Measurements from ENCODE around the gene MAP3K12. TPM values are rescaled to one million over a fixed set of nuclear protein-coding genes. Genes with fewer than 3 reads are reported as not detected.
"Not testable (repeated sequence)": the region's sequence is repeated elsewhere in the genome, so short reads cannot be mapped to it uniquely, and the experiment has no call there.

MAP3K12 gene, protein sequence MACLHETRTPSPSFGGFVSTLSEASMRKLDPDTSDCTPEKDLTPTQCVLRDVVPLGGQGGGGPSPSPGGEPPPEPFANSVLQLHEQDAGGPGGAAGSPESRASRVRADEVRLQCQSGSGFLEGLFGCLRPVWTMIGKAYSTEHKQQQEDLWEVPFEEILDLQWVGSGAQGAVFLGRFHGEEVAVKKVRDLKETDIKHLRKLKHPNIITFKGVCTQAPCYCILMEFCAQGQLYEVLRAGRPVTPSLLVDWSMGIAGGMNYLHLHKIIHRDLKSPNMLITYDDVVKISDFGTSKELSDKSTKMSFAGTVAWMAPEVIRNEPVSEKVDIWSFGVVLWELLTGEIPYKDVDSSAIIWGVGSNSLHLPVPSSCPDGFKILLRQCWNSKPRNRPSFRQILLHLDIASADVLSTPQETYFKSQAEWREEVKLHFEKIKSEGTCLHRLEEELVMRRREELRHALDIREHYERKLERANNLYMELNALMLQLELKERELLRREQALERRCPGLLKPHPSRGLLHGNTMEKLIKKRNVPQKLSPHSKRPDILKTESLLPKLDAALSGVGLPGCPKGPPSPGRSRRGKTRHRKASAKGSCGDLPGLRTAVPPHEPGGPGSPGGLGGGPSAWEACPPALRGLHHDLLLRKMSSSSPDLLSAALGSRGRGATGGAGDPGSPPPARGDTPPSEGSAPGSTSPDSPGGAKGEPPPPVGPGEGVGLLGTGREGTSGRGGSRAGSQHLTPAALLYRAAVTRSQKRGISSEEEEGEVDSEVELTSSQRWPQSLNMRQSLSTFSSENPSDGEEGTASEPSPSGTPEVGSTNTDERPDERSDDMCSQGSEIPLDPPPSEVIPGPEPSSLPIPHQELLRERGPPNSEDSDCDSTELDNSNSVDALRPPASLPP
- total RNA-seq = 10 to 100 TPM; 24.8 to 25.7 TPM

DNA sequence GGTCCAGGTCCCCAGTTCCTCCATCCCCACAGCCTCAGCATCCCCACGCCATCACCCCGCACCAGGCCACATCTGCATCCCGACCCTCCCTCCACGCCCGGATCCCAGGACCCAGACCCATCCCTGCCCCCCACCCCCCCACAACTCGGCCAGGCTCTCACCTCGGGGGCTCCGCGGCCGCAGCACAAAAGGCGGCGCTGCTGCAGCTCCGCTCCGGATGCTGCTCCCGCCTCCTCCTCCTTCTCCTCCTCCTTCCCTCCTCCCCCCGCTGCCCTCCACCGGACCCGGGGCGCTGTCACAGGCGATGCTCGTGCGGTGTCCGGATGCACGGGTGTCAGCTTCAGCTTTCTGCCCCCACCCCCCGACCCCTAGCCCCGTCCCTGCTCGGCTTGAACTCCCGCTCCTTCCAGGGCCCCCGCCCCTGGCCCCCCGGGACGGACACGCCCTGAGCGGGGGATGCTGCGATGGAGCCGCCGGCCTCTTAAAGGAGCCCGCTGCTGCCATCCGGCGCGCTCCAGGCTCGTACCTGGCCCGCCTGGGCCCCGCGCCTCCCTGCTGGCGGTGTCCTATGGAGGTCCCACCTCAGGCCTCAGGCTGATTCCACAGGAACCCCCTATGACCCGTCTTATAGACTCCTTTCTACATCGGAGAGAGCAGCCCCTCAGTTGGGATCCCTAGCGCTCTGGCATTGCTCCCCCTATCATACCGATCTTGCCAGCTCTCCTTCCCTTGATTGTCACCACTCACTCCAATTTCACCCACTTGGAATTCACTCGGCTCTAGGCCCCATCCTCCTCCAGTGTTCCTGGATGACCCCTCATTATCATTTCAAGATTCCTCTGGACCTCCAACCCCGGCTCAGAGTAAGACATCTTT lies at the start of gene MAP3K12:
MAP3K12 (minus strand) TSS at position 193 of the 876 bp plus-strand sequence. CDS start 12,067 bp downstream, outside the sequence.
- DNase-seq = peak; percentile 72
- peaks cover 47% of the 10 kb centered on the region for H3K4me1 Mint-ChIP-seq
- no peaks in the 10 kb centered on the region for H3K36me3 Mint-ChIP-seq (ENCODE audit: low read depth)
- H3K9me3 Mint-ChIP-seq = no peaks in the 10 kb centered on the region
- no peaks in the 10 kb centered on the region for H3K27me3 Mint-ChIP-seq
- peak within 1 kb of the TSS; percentile 97 for H3K27ac Mint-ChIP-seq
- ChIA-PET CTCF (interaction anchor here (1.3 to 5.1 kb wide), 6 partner anchors 10 to 176 kb away, joined by 3 to 47 read pairs (median 8); partner anchors contain the start of gene SP1), POLR2A (interaction anchor here (0.6 to 4.2 kb wide), 13 partner anchors 8 to 204 kb away, joined by 3 to 44 read pairs (median 12); partner anchors contain the start of genes AAAS, ATP5MC2, MYG1 and PFDN5)
- H3K4me3 Mint-ChIP-seq = peak within 1 kb of the TSS; percentile 80

DNA sequence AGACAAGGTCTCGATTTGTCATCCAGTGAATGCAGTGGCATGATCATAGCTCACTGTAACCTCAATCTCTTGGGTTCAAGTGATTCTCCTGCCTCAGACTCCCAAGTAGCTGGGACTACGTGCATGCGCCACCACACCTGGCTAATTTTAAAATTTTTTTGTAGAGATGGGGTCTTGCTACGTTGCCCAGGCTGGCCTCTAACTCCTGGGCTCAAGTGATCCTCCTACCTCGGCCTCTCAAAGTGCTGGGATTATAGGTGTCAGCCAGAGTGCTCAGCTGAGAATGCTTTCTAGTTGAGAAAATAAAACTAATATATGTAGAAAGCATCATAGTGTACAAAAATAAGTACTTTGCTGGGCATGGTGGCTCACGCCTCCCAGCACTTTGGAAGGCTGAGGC lies 49.1 kb upstream of the MAP3K12 start:
- peaks cover 11% of the 10 kb centered on the region for H3K36me3 Mint-ChIP-seq (ENCODE audit: low read depth)
- H3K27me3 Mint-ChIP-seq, POLR2A ChIA-PET, CTCF ChIA-PET, H3K27ac Mint-ChIP-seq, H3K9me3 Mint-ChIP-seq, DNase-seq, H3K4me3 Mint-ChIP-seq, H3K4me1 Mint-ChIP-seq: not testable (repeated sequence)

DNA sequence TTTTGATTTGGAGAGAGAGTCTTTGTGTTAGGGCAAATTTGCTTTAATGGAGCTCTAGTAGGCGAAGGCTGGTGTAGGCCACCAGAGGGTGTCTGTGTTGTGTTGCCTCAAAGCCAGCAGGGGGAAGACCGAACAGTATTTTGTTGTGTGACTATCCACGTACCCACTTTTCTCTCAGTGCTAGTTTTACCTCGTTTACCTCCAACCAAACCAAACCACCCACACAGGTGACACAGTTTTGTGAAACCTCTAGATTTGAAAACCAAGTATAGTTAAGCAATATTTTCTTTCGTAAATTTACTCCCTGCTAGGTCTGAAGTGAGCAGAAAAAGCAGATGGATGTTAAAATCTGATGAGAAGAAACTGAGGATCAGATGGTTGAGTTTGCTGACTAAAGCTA lies 44.3 kb upstream of the MAP3K12 start:
- CTCF ChIA-PET = interaction anchor here (0.5 to 5.7 kb wide), 33 partner anchors 8 to 222 kb away, joined by 3 to 71 read pairs (median 3); partner anchors contain the start of genes AAAS, ATP5MC2 and TARBP2
- H3K4me3 Mint-ChIP-seq = no peak overlapping the region

DNA sequence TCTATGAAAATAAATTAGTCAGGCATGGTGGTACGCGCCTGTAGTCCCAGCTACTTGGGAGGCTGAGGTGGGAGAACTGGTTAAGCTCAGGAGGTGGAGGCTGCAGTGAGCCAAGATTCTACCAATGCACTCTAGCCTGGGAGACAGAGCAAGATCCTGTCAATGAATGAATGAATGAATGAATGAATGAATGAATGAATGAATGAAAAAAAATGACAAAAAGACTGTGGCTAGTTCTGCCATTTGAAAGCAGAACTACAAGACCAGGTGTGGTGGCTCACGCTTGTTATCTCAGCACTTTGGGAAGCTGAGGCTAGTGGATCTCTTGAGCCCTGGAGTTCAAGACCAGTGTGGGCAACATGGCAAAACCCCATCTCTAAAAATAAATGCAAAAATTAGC lies 40.3 kb upstream of the MAP3K12 start:
- H3K4me3 Mint-ChIP-seq = no peak overlapping the region
- CTCF ChIA-PET = interaction anchor here (0.6 to 1.2 kb wide), 4 partner anchors 27 to 136 kb away, joined by 3 to 7 read pairs (median 4); partner anchors contain the start of genes ATF7 and ATP5MC2
- POLR2A ChIA-PET = interaction anchor here (1.7 kb wide), 1 partner anchor 136 kb away, joined by 6 read pairs; the partner anchor contains the start of gene ATP5MC2
- no peaks in the 10 kb centered on the region for H3K27me3 Mint-ChIP-seq
- peaks cover 26% of the 10 kb centered on the region for H3K36me3 Mint-ChIP-seq (ENCODE audit: low read depth)
- DNase-seq = no peak
- H3K9me3 Mint-ChIP-seq = no peaks in the 10 kb centered on the region
- peaks cover 9% of the 10 kb centered on the region for H3K4me1 Mint-ChIP-seq
- H3K27ac Mint-ChIP-seq = no peak overlapping the region

More for the DNA sequence above, 44.3 kb upstream of the MAP3K12 start:
- H3K4me1 Mint-ChIP-seq = peaks cover 9% of the 10 kb centered on the region
- POLR2A ChIA-PET = interaction anchor here (0.6 to 2.5 kb wide), 4 partner anchors 132 to 179 kb away, joined by 3 to 20 read pairs (median 4); partner anchors contain the start of gene ATP5MC2
- H3K27ac Mint-ChIP-seq = no peak overlapping the region
- H3K27me3 Mint-ChIP-seq = no peaks in the 10 kb centered on the region
- no peaks in the 10 kb centered on the region for H3K9me3 Mint-ChIP-seq
- peak; percentile 51 for DNase-seq
- peaks cover 14% of the 10 kb centered on the region for H3K36me3 Mint-ChIP-seq (ENCODE audit: low read depth)

DNA sequence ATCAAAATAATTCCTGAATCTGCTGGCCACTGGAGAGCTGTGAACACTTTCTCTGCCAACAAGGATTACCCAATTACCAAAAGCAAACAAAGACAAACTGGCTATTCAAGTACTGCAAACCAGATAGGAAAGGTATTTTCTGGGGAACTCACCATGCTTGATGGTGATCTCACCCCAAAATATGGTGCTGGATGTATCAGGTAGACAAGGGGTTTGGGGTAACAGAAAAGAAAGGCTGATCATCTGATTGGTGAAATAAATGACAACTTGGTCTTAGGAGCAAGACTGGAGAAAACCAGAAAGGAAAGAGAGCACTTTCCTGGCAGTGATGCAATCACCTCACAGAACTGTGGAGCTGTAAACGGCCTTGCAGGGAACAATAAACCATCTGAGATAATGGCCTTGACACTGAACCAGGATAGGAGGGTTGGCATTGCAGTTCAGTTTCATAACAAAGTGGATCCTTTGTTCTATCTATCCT lies 39.0 kb upstream of the MAP3K12 start:
- Mint-ChIP-seq H3K27ac (no peak overlapping the region), H3K36me3 (ENCODE audit: low read depth) (peaks cover 32% of the 10 kb centered on the region), H3K27me3 (no peaks in the 10 kb centered on the region), H3K4me3 (no peak overlapping the region), H3K4me1 (no peaks in the 10 kb centered on the region), H3K9me3 (no peaks in the 10 kb centered on the region)
- ChIA-PET CTCF (no interaction called here), POLR2A (interaction anchor here (0.6 to 1.7 kb wide), 2 partner anchors 89 to 137 kb away, joined by 3 to 6 read pairs; partner anchors contain the start of gene ATP5MC2)
- DNase-seq = no peak

DNA sequence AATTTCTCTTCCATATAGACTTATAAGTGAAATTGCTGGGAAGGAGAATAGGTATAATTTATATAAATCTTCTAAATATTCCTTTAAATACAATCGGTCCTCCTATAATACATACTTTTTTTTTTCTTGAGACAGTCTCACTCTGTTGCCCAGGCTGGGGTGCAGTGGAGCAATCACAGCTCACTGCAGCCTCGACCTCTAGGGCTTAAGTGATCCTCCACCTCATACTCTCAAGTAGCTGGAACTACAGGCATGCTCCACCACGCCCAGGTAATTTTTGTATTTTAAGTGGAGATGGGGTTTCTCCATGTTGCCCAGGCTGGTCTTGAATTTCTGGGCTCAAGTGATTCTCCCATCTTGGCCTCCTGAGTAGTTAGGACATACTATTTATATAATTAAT lies 37.7 kb upstream of the MAP3K12 start:
- no peak for DNase-seq

DNA sequence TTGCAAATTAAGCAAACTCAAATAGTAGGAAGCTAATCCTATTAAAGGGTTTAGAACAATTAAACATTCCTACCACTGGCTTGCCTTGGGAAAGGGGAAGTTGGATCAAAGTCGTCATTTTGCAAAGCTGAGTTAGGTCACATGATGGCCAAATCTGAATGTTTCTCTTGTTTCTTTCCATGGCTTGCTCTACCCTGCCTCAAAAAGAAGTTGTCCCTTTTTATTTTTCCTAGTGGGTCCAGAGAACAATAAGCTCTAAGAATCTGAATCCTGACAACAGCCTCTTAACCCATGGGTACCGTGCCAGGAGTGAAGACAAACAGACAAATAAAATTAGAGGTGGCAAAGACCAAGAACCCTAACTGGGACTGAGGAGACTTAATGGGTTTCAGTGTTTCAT lies 34.2 kb upstream of the MAP3K12 start:
- DNase-seq = no peak
- Mint-ChIP-seq H3K4me3 (no peak overlapping the region), H3K4me1 (no peaks in the 10 kb centered on the region), H3K36me3 (ENCODE audit: low read depth) (peaks cover 47% of the 10 kb centered on the region), H3K27me3 (no peaks in the 10 kb centered on the region), H3K9me3 (no peaks in the 10 kb centered on the region), H3K27ac (no peak overlapping the region)
- CTCF ChIA-PET = interaction anchor here (1.7 kb wide), 1 partner anchor 9 kb away, joined by 4 read pairs; no protein-coding TSS in a partner anchor
- POLR2A ChIA-PET = no interaction called here

More for the DNA sequence above, 37.7 kb upstream of the MAP3K12 start:
- Mint-ChIP-seq H3K9me3 (no peaks in the 10 kb centered on the region), H3K36me3 (ENCODE audit: low read depth) (peaks cover 43% of the 10 kb centered on the region), H3K27me3 (no peaks in the 10 kb centered on the region), H3K27ac (no peak overlapping the region), H3K4me3 (no peak overlapping the region), H3K4me1 (no peaks in the 10 kb centered on the region)
- CTCF ChIA-PET = no interaction called here
- POLR2A ChIA-PET = no interaction called here

DNA sequence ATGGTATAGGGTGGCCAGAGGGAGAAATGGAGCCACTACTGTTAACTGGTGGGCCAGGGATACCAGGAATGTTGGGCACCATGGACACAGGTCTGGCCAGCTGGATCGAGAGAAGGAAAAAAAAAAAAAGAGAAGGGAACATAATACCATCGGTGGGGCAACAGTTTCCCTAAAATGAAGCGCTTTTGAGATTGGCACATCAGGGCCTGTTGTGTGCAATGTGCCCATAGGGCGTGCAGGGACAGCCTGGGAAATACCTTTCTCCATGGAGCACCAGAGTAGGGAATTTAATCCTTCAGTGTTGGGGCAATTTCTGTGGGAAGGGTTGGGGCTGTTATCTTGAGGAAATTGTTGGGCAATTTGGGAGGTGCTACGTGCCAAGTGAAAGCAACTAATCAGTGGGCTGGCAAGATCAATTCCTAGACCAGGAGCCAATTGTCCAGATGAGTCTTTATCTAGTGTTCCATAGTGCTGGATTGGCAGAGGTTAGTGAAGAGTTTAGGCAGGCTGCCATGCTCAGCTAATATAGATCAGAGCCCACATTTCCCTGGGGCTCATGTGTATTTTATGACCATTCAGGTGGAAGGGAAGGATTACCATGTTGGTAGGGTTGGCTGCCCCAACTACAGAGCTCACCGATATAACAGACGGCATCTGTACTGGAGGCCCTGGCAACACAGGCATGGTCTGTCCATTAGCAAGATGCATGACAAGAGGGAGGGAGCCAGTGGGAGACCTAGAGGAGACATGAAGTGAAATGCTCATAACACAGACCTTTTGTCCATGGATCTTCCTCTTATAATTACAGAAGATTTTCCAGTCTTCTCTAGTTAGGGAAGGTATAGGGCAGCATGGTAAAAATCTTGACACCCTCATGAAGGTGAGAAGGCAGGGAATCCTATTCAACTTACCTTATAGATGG lies 33.5 kb upstream of the MAP3K12 start:
- Mint-ChIP-seq H3K27me3 (no peaks in the 10 kb centered on the region), H3K9me3 (no peaks in the 10 kb centered on the region), H3K4me1 (no peaks in the 10 kb centered on the region), H3K4me3 (no peak overlapping the region), H3K36me3 (ENCODE audit: low read depth) (peaks cover 47% of the 10 kb centered on the region), H3K27ac (no peak overlapping the region)
- CTCF ChIA-PET = interaction anchor here (0.8 to 1.7 kb wide), 3 partner anchors 8 to 24 kb away, joined by 3 to 4 read pairs (median 3); no protein-coding TSS in a partner anchor
- POLR2A ChIA-PET = no interaction called here
- no peak for DNase-seq

DNA sequence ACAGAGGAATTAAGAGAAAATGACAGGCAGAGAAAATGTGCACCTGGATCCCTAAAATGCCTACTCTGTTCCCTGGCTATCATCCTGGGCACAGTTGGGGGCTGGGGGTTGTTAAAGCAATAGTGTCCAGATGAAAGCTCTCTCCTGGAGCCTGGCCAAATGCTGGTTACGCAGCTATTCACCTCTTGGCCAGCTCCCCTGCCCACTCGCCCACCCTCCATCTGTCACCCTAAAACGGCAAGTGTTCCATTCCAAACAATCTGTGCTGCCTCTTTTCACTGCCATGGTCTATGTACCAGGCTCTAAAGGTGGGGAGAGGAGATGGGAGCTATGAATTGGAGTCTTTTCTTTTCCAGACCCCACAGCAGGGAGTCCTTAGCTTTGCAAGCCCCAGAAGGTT lies 32.8 kb upstream of the MAP3K12 start:
- H3K36me3 Mint-ChIP-seq (ENCODE audit: low read depth) = peaks cover 44% of the 10 kb centered on the region
- no peak overlapping the region for H3K27ac Mint-ChIP-seq
- H3K4me1 Mint-ChIP-seq = no peaks in the 10 kb centered on the region
- no peak overlapping the region for H3K4me3 Mint-ChIP-seq
- no peaks in the 10 kb centered on the region for H3K27me3 Mint-ChIP-seq
- ChIA-PET CTCF (interaction anchor here (0.8 to 1.5 kb wide), 2 partner anchors 9 to 23 kb away, joined by 3 read pairs; no protein-coding TSS in a partner anchor), POLR2A (no interaction called here)
- no peaks in the 10 kb centered on the region for H3K9me3 Mint-ChIP-seq
- DNase-seq = no peak

DNA sequence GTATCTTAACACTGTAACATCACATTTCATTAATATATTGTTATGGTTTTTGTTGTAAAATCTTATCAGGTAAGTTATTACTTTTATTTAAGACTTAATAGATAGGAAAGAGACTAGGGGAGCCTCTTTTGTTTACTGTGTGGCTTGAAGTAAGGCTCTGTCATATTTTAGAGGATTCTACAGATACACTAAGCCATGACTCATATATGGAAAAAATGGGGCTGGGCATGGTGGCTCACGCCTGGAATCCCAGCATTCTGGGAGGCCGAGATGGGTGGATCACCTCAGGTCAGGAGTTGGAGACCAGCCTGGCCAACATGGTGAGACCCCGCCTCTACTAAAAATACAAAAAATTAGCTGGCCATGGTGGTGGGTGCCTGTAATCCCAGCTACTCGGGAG lies 31.7 kb upstream of the MAP3K12 start:
- ChIA-PET CTCF (interaction anchor here (0.7 to 1.3 kb wide), 2 partner anchors 13 to 54 kb away, joined by 3 read pairs; no protein-coding TSS in a partner anchor), POLR2A (no interaction called here)
- Mint-ChIP-seq H3K27ac (no peak overlapping the region), H3K27me3 (no peaks in the 10 kb centered on the region), H3K4me1 (no peaks in the 10 kb centered on the region), H3K4me3 (no peak overlapping the region), H3K9me3 (no peaks in the 10 kb centered on the region), H3K36me3 (ENCODE audit: low read depth) (peaks cover 41% of the 10 kb centered on the region)
- no peak for DNase-seq

DNA sequence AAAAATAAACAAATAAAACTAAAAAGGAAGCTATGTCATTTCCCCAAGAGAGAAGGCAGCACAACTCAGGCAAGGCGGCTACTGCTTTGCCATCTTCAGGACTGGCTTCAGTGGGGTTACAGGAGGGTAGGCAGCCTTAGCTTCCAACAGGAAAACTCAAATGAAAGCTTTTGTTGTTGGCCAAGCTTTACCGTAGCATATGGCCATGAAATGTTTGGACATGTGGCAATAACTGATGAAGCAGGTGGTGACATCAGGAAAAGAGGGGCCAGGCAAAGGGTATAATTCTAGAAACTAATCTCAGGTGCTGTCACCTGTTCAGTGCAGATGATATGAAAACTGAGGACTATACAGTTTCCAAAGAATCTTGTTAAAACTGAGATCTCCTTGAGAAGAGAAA lies 30.8 kb upstream of the MAP3K12 start:
- CTCF ChIA-PET = interaction anchor here (1.0 to 1.3 kb wide), 2 partner anchors 14 to 21 kb away, joined by 3 to 4 read pairs; no protein-coding TSS in a partner anchor
- Mint-ChIP-seq H3K27ac (no peak overlapping the region), H3K36me3 (ENCODE audit: low read depth) (peaks cover 39% of the 10 kb centered on the region)

More for the DNA sequence above, 30.8 kb upstream of the MAP3K12 start:
- DNase-seq = no peak
- Mint-ChIP-seq H3K27me3 (no peaks in the 10 kb centered on the region), H3K4me3 (no peak overlapping the region), H3K4me1 (no peaks in the 10 kb centered on the region), H3K9me3 (no peaks in the 10 kb centered on the region)
- POLR2A ChIA-PET = no interaction called here

Measured in activated CD4-positive, alpha-beta memory T cell treated with anti-CD3 and anti-CD28 coated beads, Interleukin-2, amount 10 ng/mL, durations not matched to agents 7 days and 5 days (primary cell).